Osteocyte (in vitro differentiated cells): ENCODE results near the gene DDC. TPM values are rescaled to one million over a fixed set of nuclear protein-coding genes. Genes with fewer than 3 reads are reported as not detected.
A peak's percentile ranks its signal among the peaks of the same experiment; 100 is the strongest.

Experiments used
- DNase-seq: peaks from one replicate; pipeline ENCODE4 v3.0.0; 2021; ENCODE audit warnings: mixed read lengths; ENCODE audit not compliant: unreplicated experiment; ENCODE audit errors: extremely low spot score
- H3K27ac Mint-ChIP-seq: one replicate; pipeline ENCODE4 v1.8.0; 2021; ENCODE audit warnings: mild to moderate bottlenecking, mixed read lengths; ENCODE audit not compliant: unreplicated experiment
- H3K27me3 Mint-ChIP-seq: one replicate; pipeline ENCODE4 v1.8.0; 2021; ENCODE audit warnings: mixed read lengths; ENCODE audit not compliant: unreplicated experiment
- H3K36me3 Mint-ChIP-seq: one replicate; pipeline ENCODE4 v1.8.0; 2021; ENCODE audit warnings: mixed read lengths; ENCODE audit not compliant: unreplicated experiment
- H3K4me1 Mint-ChIP-seq: one replicate; pipeline ENCODE4 v1.8.0; 2021; ENCODE audit warnings: mixed read lengths; ENCODE audit not compliant: unreplicated experiment
- H3K4me3 Mint-ChIP-seq: one replicate; pipeline ENCODE4 v1.8.0; 2021; ENCODE audit warnings: mild to moderate bottlenecking, moderate library complexity, mixed read lengths; ENCODE audit not compliant: unreplicated experiment
- H3K9me3 Mint-ChIP-seq: one replicate; pipeline ENCODE4 v1.8.0; 2021; ENCODE audit warnings: mixed read lengths; ENCODE audit not compliant: unreplicated experiment
- CTCF ChIP-seq: fragments of 200-600 bp; sonication (generic); IDR thresholded peaks from 2 replicates; pipeline ENCODE4 v1.5.0; 2021; ENCODE audit warnings: antibody characterized with exemption, mild to moderate bottlenecking, moderate library complexity
- total RNA-seq: library from RNA; stranded (reverse); gene quantifications from 2 replicates; pipeline ENCODE4 v1.2.1, GENCODE V29; 2021

DDC gene
- total RNA-seq, 1 donor from 2014 or later = not detected

DNA sequence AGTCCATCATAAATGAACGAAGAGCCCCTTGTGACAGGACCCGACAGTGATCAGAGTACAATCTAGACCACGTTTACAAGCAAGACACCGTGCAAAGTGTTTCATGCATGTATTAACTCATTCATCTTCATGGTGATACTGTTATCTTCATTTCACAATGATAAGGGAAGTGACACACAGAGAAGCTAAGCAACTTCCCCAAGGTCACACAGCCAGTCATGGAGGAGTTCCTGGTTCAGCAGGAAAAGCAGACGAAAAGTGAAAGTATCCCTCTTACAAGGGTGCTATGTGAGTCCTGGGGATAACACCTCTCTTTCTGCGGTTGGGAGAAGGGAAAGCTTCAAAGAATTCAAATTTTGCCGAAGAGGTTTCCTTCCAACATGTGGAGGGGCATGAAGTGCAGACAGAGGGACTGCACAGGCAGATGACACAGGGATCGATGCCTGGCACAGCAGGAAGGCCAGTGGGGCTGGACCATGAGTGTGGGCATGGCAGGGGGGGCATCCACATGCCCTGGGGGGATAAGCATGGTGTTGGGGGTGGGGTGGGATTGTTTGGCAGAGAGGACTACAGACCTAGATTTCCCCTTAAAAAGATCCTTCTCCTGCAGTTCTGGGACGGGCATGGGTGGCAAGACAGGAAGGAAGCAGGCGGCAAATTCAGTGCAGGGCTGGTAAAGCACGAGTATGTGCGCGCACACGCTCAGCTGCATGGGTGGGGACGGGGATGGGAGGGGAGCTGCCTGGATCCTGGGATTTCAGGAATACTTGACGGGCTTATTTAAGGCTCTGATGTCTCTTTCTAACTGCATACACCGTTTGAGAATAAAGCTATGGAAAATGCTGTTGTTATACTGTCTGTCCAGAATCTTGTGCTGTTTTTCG, 33.5 kb upstream of the DDC start:
- Mint-ChIP-seq H3K9me3 (no peaks in the 10 kb centered on the region), H3K4me1 (no peaks in the 10 kb centered on the region), H3K4me3 (no peak overlapping the region), H3K27ac (no peak overlapping the region), H3K36me3 (peaks cover 40% of the 10 kb centered on the region), H3K27me3 (no peaks in the 10 kb centered on the region)
- DNase-seq = no peak
- TF ChIP-seq CTCF = no peak

DNA sequence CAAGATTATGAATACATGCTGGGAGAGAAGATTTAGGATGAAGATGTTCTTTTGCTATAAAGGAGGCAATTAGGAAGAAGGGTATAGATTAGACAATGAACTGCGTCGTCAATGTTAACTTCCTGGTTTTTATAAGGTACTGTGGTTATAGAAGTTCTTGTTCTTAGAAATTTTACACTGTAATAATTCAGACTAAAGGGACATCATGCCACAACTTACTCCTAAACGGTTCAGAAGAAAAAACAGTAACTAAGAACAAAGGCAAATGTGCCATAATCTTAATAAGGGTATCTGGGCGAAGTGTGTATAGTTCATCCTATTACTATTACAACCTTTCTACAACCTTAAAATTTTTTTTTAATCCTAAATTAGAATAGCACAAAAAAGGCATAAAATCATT, 31.3 kb upstream of the DDC start:
- TF ChIP-seq CTCF = no peak
- no peaks in the 10 kb centered on the region for H3K4me1 Mint-ChIP-seq
- no peak overlapping the region for H3K27ac Mint-ChIP-seq
- no peak for DNase-seq
- H3K9me3 Mint-ChIP-seq = no peaks in the 10 kb centered on the region
- no peak overlapping the region for H3K4me3 Mint-ChIP-seq
- H3K36me3 Mint-ChIP-seq = peaks cover 50% of the 10 kb centered on the region
- H3K27me3 Mint-ChIP-seq = no peaks in the 10 kb centered on the region

GRCh38 chr7:50595491-50596102, 30.4 kb upstream of the DDC start:
- peak; percentile 64 for DNase-seq
- H3K36me3 Mint-ChIP-seq = peaks cover 54% of the 10 kb centered on the region
- no peaks in the 10 kb centered on the region for H3K9me3 Mint-ChIP-seq
- TF ChIP-seq CTCF = peak; percentile 36
- no peak overlapping the region for H3K27ac Mint-ChIP-seq
- no peaks in the 10 kb centered on the region for H3K27me3 Mint-ChIP-seq
- no peaks in the 10 kb centered on the region for H3K4me1 Mint-ChIP-seq
- no peak overlapping the region for H3K4me3 Mint-ChIP-seq

DNA sequence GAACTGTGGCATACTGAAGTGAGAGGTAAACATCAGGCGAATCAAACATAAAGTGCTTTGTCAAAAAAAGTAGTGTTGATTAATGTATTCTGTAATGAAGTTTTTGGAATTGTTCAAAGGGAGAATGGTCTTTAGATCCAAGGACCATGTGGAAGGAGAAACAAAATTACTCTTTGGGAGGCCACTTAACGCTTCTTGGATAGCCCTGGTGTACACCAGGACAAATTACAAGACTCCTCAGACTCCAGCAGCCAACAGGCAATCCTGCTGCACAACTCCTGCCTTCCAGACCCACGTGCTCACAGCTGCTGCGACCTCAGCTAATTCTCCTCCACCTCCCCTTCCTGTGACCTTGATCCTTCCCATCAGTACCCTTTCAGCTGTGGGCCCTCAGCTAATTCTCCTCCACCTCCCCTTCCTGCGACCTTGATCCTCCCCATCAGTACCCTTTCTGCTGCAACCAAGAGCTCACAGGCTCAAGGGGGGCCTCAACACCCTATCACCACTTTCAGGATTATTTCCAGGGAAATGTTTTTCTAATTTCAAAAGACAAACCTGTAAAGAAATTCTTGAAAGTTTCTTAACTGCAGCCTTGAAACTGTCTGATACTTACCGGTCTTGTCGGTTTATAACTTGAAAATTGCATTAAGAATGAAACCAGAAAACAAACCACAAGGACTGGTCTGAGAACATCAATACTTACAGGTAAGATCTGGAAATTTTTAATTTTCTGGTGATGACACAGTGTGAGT, 29.7 kb upstream of the DDC start:
- TF ChIP-seq CTCF = no peak
- no peak overlapping the region for H3K4me3 Mint-ChIP-seq
- peak; percentile 40 for DNase-seq
- no peaks in the 10 kb centered on the region for H3K9me3 Mint-ChIP-seq
- H3K36me3 Mint-ChIP-seq = peaks cover 56% of the 10 kb centered on the region
- H3K27ac Mint-ChIP-seq = no peak overlapping the region
- H3K27me3 Mint-ChIP-seq = no peaks in the 10 kb centered on the region
- H3K4me1 Mint-ChIP-seq = no peaks in the 10 kb centered on the region

- Mint-ChIP-seq H3K4me1 (no peaks in the 10 kb centered on the region), H3K27ac (no peak overlapping the region), H3K36me3 (peaks cover 53% of the 10 kb centered on the region), H3K27me3 (no peaks in the 10 kb centered on the region), H3K4me3 (no peak overlapping the region), H3K9me3 (no peaks in the 10 kb centered on the region)
- peak; percentile 23 for DNase-seq
- no peak for TF ChIP-seq CTCF
These were observed 28.9 kb upstream of the DDC start for GRCh38 chr7:50594136-50594535.
